Activated CD4-positive, alpha-beta T cell treated with anti-CD3 and anti-CD28 coated beads for 48 hours (primary cell): ENCODE measurements around the gene PHKB.
"Not testable (repeated sequence)": the region's sequence is repeated elsewhere in the genome, so short reads cannot be mapped to it uniquely, and the experiment has no call there.

Source experiments
- DNase-seq: peaks from one replicate; pipeline ENCODE4 v3.0.0-alpha.2; 2020

The PHKB gene

GRCh38 chr16:47460711-47461597, at the start of gene PHKB, which contains the start of gene ITFG1:
Gene PHKB, plus strand, starts transcription at chr16:47461331. Its CDS starts 20 bp downstream, at chr16:47461351.
Gene ITFG1, minus strand, starts transcription at chr16:47461063. Its CDS starts 18 bp downstream, at chr16:47461045.
- DNase-seq = peak; percentile 96

- no peak for DNase-seq
Measured at GRCh38 chr16:47413041-47413440, 48.1 kb upstream of the PHKB start.

- DNase-seq = no peak
Measured at GRCh38 chr16:47416869-47417268, 44.3 kb upstream of the PHKB start.

GRCh38 chr16:47424846-47425245, 36.3 kb upstream of the PHKB start:
- no peak for DNase-seq

- DNase-seq = no peak
Measured at GRCh38 chr16:47426806-47427205, 34.3 kb upstream of the PHKB start.

- DNase-seq = no peak
Measured at GRCh38 chr16:47431960-47432359, 29.2 kb upstream of the PHKB start.

- not testable (repeated sequence) for DNase-seq
Measured at GRCh38 chr16:47434274-47434673, 26.9 kb upstream of the PHKB start.

GRCh38 chr16:47440066-47440465, 21.1 kb upstream of the PHKB start:
- not testable (repeated sequence) for DNase-seq

- not testable (repeated sequence) for DNase-seq
Measured at GRCh38 chr16:47442884-47443283, 18.2 kb upstream of the PHKB start.

- no peak for DNase-seq
Measured at GRCh38 chr16:47446431-47446830, 14.7 kb upstream of the PHKB start.

- DNase-seq = no peak
Measured at GRCh38 chr16:47448830-47449575, 12.1 kb upstream of the PHKB start.

GRCh38 chr16:47449788-47450187, 11.3 kb upstream of the PHKB start:
- no peak for DNase-seq

- no peak for DNase-seq
Measured at GRCh38 chr16:47458331-47458730, 2.8 kb upstream of the PHKB start.

- no peak for DNase-seq
Measured at GRCh38 chr16:47459603-47460002, 1.5 kb upstream of the PHKB start.

GRCh38 chr16:47460359-47460710, 796 bp upstream of the PHKB start:
- no peak for DNase-seq

GRCh38 chr16:47461598-47462266, 601 bp downstream of the PHKB start:
- DNase-seq = peak; percentile 19

- no peak for DNase-seq
Measured at GRCh38 chr16:47463771-47464624, 2.9 kb downstream of the PHKB start.

- DNase-seq = no peak
Measured at GRCh38 chr16:47465919-47466630, 4.9 kb downstream of the PHKB start.

- DNase-seq = no peak
Measured at GRCh38 chr16:47467501-47467900, 6.4 kb downstream of the PHKB start.

GRCh38 chr16:47468070-47468689, 7.0 kb downstream of the PHKB start:
- not testable (repeated sequence) for DNase-seq

GRCh38 chr16:47469227-47469626, 8.1 kb downstream of the PHKB start:
- DNase-seq = no peak
